RPMI8226 (cell line): ENCODE data around the gene B3GNT3.
"Not testable (repeated sequence)": the region's sequence is repeated elsewhere in the genome, so short reads cannot be mapped to it uniquely, and the experiment has no call there.

Experiments used
- DNase-seq: peaks from one replicate; pipeline ENCODE4 v3.0.0-alpha.2; 2015

The B3GNT3 gene

GRCh38 chr19:17798599-17798998 lies 3.7 kb downstream of the B3GNT3 start:
- DNase-seq = not testable (repeated sequence)

GRCh38 chr19:17802137-17802858 lies 7.4 kb downstream of the B3GNT3 start:
- no peak for DNase-seq

- DNase-seq = peak; percentile 70
These were observed 8.4 kb downstream of the B3GNT3 start for GRCh38 chr19:17803264-17803896.

GRCh38 chr19:17805427-17805826 lies 10.5 kb downstream of the B3GNT3 start:
- no peak for DNase-seq

- no peak for DNase-seq
These were observed 12.0 kb downstream of the B3GNT3 start for GRCh38 chr19:17806945-17807344.

- peak; percentile 26 for DNase-seq
These were observed 12.9 kb downstream of the B3GNT3 start for GRCh38 chr19:17807731-17808316.

GRCh38 chr19:17811103-17811502 lies 16.2 kb downstream of the B3GNT3 start:
- DNase-seq = no peak

GRCh38 chr19:17811681-17812080 lies 16.7 kb downstream of the B3GNT3 start:
- DNase-seq = no peak

GRCh38 chr19:17812099-17812498 lies 17.2 kb downstream of the B3GNT3 start:
- no peak for DNase-seq

- DNase-seq = no peak
These were observed 22.9 kb downstream of the B3GNT3 start for GRCh38 chr19:17817668-17818363.

GRCh38 chr19:17821190-17821589 lies 26.3 kb downstream of the B3GNT3 start, which contains the start of gene INSL3:
TSS of gene INSL3 (minus strand) at chr19:17821519. CDS start at chr19:17821506, 13 bp downstream.
- DNase-seq = no peak

- DNase-seq = no peak
These were observed 29.4 kb downstream of the B3GNT3 start for GRCh38 chr19:17824339-17824738.

GRCh38 chr19:17826508-17827056 lies 31.6 kb downstream of the B3GNT3 start:
- no peak for DNase-seq

- no peak for DNase-seq
These were observed 35.1 kb downstream of the B3GNT3 start for GRCh38 chr19:17829855-17830566.

GRCh38 chr19:17830567-17831418 lies 35.9 kb downstream of the B3GNT3 start:
- DNase-seq = no peak

GRCh38 chr19:17831419-17831888 lies 36.5 kb downstream of the B3GNT3 start:
- no peak for DNase-seq

- no peak for DNase-seq
These were observed 37.7 kb downstream of the B3GNT3 start for GRCh38 chr19:17832443-17833208.

GRCh38 chr19:17834350-17835181 lies 39.6 kb downstream of the B3GNT3 start:
- DNase-seq = no peak

GRCh38 chr19:17835182-17836006 lies 40.5 kb downstream of the B3GNT3 start:
- no peak for DNase-seq
